Gastrocnemius medialis (tissue), 4 donors: ENCODE data around the gene APOL2.

Experiments used
- POLR2A ChIP-seq, 2 donors: fragments of 450-650 bp; IDR thresholded peaks; one replicate each; pipeline ENCODE4 v1.6.1; 2017; ENCODE audit warnings: antibody characterized with exemption in 2 of 2, mild to moderate bottlenecking in 2 of 2, moderate library complexity in 2 of 2
- TF ChIP-seq, protein P1 (sequence below), 5 experiments: fragments of 450-650 bp in 3 of 5; fragments of 200-600 bp in 2 of 5; sonication (generic) in 2 of 5; IDR thresholded peaks in 4 of 5; conservative IDR thresholded peaks in 1 of 5; 1 replicate in 4 of 5; 2 replicates in 1 of 5; pipeline ENCODE4 v1.5.1; 2016 to 2019; ENCODE audit warnings: antibody characterized with exemption in 5 of 5, mild to moderate bottlenecking in 3 of 5, moderate library complexity in 3 of 5

DNA sequence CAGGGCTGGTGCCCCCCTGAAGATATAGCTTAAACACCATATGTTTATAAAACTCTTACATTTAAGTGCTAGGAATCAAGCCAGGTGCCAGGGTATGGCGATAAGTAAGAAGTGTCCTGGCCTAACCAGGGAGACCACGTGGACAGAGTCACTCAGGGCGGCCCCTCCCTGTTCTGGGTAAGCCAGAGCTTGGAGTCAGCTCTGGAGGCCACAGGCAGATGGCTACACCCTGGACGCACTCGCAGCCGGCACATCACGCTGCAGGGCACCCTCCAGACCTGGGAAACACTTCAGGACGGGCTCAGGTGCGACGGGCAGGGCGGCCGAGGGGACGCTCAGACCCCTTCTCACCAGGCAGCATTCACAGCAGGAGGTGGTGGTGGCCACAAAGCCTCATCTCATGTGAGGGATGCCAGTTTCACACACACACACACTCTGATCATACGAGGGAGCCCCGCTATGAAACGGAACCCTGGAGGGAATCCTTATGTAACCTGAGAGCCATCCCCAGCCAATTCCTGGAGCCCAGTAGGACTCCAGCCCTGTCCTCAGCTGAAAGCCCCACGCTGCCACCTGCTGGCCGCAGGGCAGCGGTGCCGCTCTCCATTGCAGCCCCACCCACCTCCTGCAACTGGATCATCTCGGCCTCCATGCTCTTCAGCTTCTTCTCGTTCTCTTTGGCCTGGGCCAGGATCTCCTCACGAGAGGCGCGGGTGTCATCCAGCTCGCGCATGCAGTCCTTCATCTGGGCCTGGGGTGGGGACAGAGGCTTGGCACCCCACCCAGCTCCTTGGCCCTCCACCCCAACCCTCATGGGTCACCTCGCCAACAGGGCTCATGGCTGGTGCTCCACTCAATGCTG, 47.0 kb upstream of the APOL2 start:
- TF ChIP-seq, protein P1, sequence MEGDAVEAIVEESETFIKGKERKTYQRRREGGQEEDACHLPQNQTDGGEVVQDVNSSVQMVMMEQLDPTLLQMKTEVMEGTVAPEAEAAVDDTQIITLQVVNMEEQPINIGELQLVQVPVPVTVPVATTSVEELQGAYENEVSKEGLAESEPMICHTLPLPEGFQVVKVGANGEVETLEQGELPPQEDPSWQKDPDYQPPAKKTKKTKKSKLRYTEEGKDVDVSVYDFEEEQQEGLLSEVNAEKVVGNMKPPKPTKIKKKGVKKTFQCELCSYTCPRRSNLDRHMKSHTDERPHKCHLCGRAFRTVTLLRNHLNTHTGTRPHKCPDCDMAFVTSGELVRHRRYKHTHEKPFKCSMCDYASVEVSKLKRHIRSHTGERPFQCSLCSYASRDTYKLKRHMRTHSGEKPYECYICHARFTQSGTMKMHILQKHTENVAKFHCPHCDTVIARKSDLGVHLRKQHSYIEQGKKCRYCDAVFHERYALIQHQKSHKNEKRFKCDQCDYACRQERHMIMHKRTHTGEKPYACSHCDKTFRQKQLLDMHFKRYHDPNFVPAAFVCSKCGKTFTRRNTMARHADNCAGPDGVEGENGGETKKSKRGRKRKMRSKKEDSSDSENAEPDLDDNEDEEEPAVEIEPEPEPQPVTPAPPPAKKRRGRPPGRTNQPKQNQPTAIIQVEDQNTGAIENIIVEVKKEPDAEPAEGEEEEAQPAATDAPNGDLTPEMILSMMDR (IDR thresholded peaks at IDR 0.05 in 4 of 5, conservative IDR thresholded peaks at IDR 0.05 in 1 of 5): peak; percentile 88 to 97 (median 92)
- TF ChIP-seq POLR2A (IDR thresholded peaks at IDR 0.05): no peak
